NT2/D1 (cell line): ENCODE measurements around the gene FRMD8.

Experiments
- SUZ12 ChIP-seq: IDR thresholded peaks from 2 replicates; pipeline ENCODE4 v1.6.1; 2011; ENCODE audit not compliant: insufficient read length, insufficient read depth; ENCODE audit errors: extremely low read depth
- YY1 ChIP-seq: IDR thresholded peaks from 2 replicates; pipeline ENCODE4 v1.6.1; 2011; ENCODE audit not compliant: insufficient read length, insufficient read depth

DNA sequence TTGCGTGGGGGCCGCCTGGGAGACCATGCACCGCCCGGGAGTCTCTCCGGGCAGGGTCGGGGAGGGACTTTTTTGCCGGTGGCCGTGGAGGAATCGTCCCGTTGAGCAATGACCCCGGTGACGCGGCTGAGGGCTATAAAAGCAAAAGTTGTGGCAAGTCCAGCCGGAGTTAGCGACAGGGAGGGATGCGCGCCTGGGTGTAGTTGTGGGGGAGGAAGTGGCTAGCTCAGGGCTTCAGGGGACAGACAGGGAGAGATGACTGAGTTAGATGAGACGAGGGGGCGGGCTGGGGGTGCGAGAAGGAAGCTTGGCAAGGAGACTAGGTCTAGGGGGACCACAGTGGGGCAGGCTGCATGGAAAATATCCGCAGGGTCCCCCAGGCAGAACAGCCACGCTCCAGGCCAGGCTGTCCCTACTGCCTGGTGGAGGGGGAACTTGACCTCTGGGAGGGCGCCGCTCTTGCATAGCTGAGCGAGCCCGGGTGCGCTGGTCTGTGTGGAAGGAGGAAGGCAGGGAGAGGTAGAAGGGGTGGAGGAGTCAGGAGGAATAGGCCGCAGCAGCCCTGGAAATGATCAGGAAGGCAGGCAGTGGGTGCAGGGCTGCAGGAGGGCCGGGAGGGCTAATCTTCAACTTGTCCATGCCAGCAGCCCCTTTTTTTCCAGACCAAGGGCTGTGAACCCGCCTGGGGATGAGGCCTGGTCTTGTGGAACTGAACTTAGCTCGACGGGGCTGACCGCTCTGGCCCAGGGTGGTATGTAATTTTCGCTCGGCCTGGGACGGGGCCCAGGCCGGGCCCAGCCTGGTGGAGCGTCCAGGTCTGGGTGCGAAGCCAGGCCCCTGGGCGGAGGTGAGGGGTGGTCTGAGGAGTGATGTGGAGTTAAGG lies 36.4 kb downstream of the FRMD8 start, which contains the start of gene NEAT1:
- TF ChIP-seq YY1: no peak
- no peak for TF ChIP-seq SUZ12
